NB4 (cell line): ENCODE data around the gene MEF2A.

ENCODE experiments used
- CTCF ChIP-seq: IDR thresholded peaks from one replicate; pipeline ENCODE4 v1.5.1; 2012; ENCODE audit warnings: low read depth, low read length
- POLR2A ChIP-seq: IDR thresholded peaks from 2 replicates; pipeline ENCODE4 v1.6.1; 2011; ENCODE audit warnings: mild to moderate bottlenecking; ENCODE audit not compliant: insufficient read length; ENCODE audit errors: extremely low read depth

- no peak for TF ChIP-seq CTCF
- TF ChIP-seq POLR2A: no peak
These were observed 20.3 kb downstream of the MEF2A start for GRCh38 chr15:99586121-99586520.
